Left lung (tissue), 10 donors: ENCODE measurements around the gene RAB3C. TPM values are rescaled to one million over a fixed set of nuclear protein-coding genes. Genes with fewer than 3 reads are reported as not detected.

Source experiments
- ATAC-seq: fragments of 200-7000 bp; cut with Tn5 transposase; one replicate; pipeline ENCODE4 v1.9.1; 2020; ENCODE audit warnings: moderate library complexity
- DNase-seq, 4 donors: peaks; one replicate each; pipeline ENCODE4 v3.0.0-alpha.2; 2013 to 2020
- H3K27ac ChIP-seq, 2 donors: fragments of 200-600 bp; sonication (generic) in 1 of 2; one replicate each; pipeline versions ENCODE4 v1.5.0 to v1.8.0; 2020 to 2021
- H3K27me3 ChIP-seq, 2 donors: fragments of 200-600 bp; sonication (generic) in 1 of 2; one replicate each; pipeline versions ENCODE4 v1.5.0 to v1.8.0; 2020 to 2021
- H3K36me3 ChIP-seq, 2 donors: fragments of 200-600 bp; sonication (generic) in 1 of 2; one replicate each; pipeline versions ENCODE4 v1.5.0 to v1.8.0; 2020 to 2021
- H3K4me1 ChIP-seq, 2 donors: fragments of 200-600 bp; one replicate each; pipeline ENCODE4 v1.8.0; 2021
- H3K4me3 ChIP-seq, 2 donors: fragments of 200-600 bp; sonication (generic) in 1 of 2; one replicate each; pipeline versions ENCODE4 v1.5.0 to v1.8.0; 2020 to 2021; ENCODE audit warnings: mild to moderate bottlenecking in 1 of 2
- H3K9me3 ChIP-seq, 2 donors: fragments of 200-600 bp; sonication (generic) in 1 of 2; one replicate each; pipeline versions ENCODE4 v1.5.0 to v1.8.0; 2020 to 2021
- intact Hi-C, 2 donors: fragments of 100-400 bp; cut with DNase I; formaldehyde crosslinking; loops; one replicate each; pipeline versions ENCODE4 v1.11.2 to v1.14.2; 2022
- polyA plus RNA-seq, 6 donors: library from polyadenylated mRNA; unstranded; fragments of 120-200 nt; gene quantifications; one replicate each; pipeline ENCODE4 v1.2.1, GENCODE V29; 2013; ENCODE audit not compliant: insufficient read length in 6 of 6
- total RNA-seq, 2 donors: library from RNA; stranded (reverse); fragmentation: NEBNext Ultra II Directional; extraction: Animal tissue kit (Norgen Biotek cat#: 25700); gene quantifications; one replicate each; pipeline ENCODE4 v1.2.1, GENCODE V29; 2021
- TF ChIP-seq, protein P1 (sequence below), 2 donors: fragments of 200-600 bp; sonication (generic) in 1 of 2; IDR thresholded peaks; one replicate each; pipeline versions ENCODE4 v1.5.0 to v1.8.0; 2021; ENCODE audit warnings: antibody characterized with exemption in 2 of 2
- donor health status: DM: no; HTN: yes; CAD: no.
- donor health status: DM: no; HTN: no; CAD: no.

The RAB3C gene
- total and polyA plus RNA-seq, 8 donors: 1.1 to 3.5 (median 1.6) TPM

DNA sequence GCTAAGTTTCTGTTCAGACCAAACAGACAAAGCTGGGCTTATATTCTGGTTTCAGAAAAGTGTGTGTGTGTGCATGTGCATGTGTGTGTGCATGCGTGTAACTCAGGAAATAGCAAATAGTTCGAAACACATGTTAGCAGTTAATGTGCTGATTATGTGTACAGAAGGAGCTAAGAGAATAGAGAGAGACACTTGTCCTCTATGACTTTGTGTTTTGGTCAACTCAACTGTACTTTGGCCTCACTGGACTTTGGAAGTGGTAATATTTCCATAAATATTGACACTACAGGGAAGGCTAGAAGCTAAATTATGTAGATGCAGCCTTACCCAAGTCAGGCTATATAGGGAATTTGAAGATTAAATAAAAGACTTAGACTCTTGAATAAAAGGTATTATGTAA lies 155.5 kb downstream of the RAB3C start:
- ATAC-seq: no peak
- H3K27me3 ChIP-seq: no peaks in the 10 kb centered on the region
- no peaks in the 10 kb centered on the region for H3K36me3 ChIP-seq
- intact Hi-C loops: no loop called here
- H3K27ac ChIP-seq: no peak overlapping the region
- DNase-seq: no peak
- H3K9me3 ChIP-seq: no peaks in the 10 kb centered on the region
- no peak overlapping the region for H3K4me3 ChIP-seq
- H3K4me1 ChIP-seq: no peaks in the 10 kb centered on the region
- TF ChIP-seq, protein P1, sequence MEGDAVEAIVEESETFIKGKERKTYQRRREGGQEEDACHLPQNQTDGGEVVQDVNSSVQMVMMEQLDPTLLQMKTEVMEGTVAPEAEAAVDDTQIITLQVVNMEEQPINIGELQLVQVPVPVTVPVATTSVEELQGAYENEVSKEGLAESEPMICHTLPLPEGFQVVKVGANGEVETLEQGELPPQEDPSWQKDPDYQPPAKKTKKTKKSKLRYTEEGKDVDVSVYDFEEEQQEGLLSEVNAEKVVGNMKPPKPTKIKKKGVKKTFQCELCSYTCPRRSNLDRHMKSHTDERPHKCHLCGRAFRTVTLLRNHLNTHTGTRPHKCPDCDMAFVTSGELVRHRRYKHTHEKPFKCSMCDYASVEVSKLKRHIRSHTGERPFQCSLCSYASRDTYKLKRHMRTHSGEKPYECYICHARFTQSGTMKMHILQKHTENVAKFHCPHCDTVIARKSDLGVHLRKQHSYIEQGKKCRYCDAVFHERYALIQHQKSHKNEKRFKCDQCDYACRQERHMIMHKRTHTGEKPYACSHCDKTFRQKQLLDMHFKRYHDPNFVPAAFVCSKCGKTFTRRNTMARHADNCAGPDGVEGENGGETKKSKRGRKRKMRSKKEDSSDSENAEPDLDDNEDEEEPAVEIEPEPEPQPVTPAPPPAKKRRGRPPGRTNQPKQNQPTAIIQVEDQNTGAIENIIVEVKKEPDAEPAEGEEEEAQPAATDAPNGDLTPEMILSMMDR (IDR thresholded peaks at IDR 0.05): no peak

DNA sequence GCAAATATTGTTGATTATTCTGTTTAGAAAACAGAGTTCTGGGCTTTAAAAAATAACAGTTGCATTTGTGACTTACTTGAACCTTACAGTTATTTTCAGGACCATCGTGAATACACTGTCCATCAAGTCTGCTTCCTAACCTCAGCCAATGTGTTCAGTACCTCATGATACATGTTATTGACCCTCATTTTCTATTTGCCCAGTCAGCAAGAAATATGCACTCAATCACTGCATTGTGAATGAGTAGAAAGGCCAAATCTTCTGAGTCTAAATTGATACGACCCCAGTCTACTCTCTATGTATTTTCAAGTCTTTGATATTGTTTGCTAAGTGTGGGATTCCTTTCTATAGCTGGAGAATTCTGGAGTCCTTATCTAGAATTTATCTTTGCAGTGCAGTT lies 156.2 kb downstream of the RAB3C start:
- no peak overlapping the region for H3K27ac ChIP-seq
- no peaks in the 10 kb centered on the region for H3K27me3 ChIP-seq
- no peaks in the 10 kb centered on the region for H3K4me1 ChIP-seq
- DNase-seq (no peak), ATAC-seq (no peak)
- intact Hi-C loops: no loop called here
- H3K36me3 ChIP-seq: no peaks in the 10 kb centered on the region
- TF ChIP-seq, protein P1 (IDR thresholded peaks at IDR 0.05): no peak
- no peak overlapping the region for H3K4me3 ChIP-seq
- no peaks in the 10 kb centered on the region for H3K9me3 ChIP-seq

DNA sequence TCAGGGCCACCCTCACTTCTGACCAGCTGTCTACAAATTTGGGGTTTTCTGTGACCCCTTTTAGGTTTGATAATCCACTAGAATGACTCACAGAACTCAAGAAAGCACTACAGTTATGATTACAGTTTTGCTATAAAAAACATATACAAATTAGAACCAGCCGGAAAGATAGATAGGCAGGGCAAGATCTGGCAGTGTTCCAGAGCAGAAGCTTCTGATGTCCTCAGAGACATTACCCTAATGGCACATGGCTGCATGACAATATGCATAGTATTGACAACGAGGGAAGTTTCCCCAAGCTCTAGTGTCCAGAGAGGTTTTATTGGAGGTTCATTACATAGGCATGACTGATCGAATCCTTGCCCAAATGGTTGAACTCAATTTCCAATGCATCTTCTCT lies 158.1 kb downstream of the RAB3C start:
- no peak for ATAC-seq
- intact Hi-C loops: no loop called here
- Histone ChIP-seq H3K4me3 (no peak overlapping the region), H3K4me1 (no peaks in the 10 kb centered on the region), H3K9me3 (no peaks in the 10 kb centered on the region), H3K27ac (no peak overlapping the region), H3K36me3 (no peaks in the 10 kb centered on the region), H3K27me3 (no peaks in the 10 kb centered on the region)
- no peak for DNase-seq
- TF ChIP-seq, protein P1 (IDR thresholded peaks at IDR 0.05): no peak

DNA sequence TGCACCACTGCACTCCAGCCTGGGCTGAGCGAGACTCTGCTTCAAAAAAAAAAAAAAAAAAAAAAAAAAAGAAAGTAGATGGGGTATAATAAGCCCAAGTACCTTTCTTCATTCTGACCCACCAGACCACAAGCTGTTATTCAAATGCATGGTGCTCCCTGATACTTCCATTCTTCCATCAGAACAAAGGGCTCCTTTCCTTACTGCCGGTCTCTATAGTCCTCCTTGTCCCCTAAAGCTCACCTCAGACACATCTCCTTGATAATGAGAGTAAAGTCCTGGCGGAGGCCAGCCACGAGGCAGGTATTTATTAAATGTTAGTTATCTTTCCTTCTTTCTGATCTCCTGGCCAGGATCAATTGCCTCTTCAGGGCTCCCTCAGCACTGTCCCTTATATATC lies 162.5 kb downstream of the RAB3C start:
- Histone ChIP-seq H3K27me3 (no peaks in the 10 kb centered on the region), H3K4me1 (no peaks in the 10 kb centered on the region), H3K36me3 (no peaks in the 10 kb centered on the region), H3K27ac (no peak overlapping the region), H3K4me3 (no peak overlapping the region), H3K9me3 (no peaks in the 10 kb centered on the region)
- intact Hi-C loops: no loop called here
- TF ChIP-seq, protein P1 (IDR thresholded peaks at IDR 0.05): no peak
- no peak for DNase-seq
- no peak for ATAC-seq

DNA sequence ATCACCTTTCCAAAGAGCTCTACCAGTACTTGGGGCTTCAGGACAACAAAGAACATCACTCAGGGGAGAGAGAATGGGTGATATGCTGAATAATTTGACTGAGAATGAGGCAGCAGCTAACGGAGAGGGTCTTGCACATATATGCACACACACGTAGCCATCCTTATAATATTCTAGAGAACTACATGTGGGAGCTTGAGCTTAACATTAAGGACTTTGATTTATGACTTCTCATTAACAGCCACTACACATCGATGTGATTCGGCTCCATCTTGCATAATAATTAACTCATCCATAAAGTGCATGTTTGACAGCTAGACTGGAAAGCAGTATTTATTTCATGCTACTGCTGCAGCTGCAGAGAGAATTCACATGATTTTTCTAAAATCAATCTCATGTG lies 163.4 kb downstream of the RAB3C start:
- intact Hi-C loops: no loop called here
- TF ChIP-seq, protein P1 (IDR thresholded peaks at IDR 0.05): no peak
- Histone ChIP-seq H3K36me3 (no peaks in the 10 kb centered on the region), H3K9me3 (no peaks in the 10 kb centered on the region), H3K4me3 (no peak overlapping the region), H3K4me1 (no peaks in the 10 kb centered on the region), H3K27me3 (no peaks in the 10 kb centered on the region), H3K27ac (no peak overlapping the region)
- ATAC-seq: no peak
- DNase-seq: no peak
